Mesothelial cell of epicardium (in vitro differentiated cells): ENCODE measurements around the gene ZNF213. TPM values are rescaled to one million over a fixed set of nuclear protein-coding genes. Genes with fewer than 3 reads are reported as not detected.
A peak's percentile ranks its signal among the peaks of the same experiment; 100 is the strongest.

ENCODE experiments used
- DNase-seq, 2 experiments: peaks; one replicate each; pipeline ENCODE4 v3.0.0; 2021; ENCODE audit warnings: low spot score in 2 of 2; ENCODE audit not compliant: unreplicated experiment in 2 of 2
- H3K27ac Mint-ChIP-seq: 2 replicates; pipeline ENCODE4 v1.8.0; 2021; ENCODE audit warnings: mixed read lengths
- H3K27me3 Mint-ChIP-seq: 2 replicates; pipeline ENCODE4 v1.8.0; 2021; ENCODE audit warnings: low read depth, mixed read lengths
- H3K36me3 Mint-ChIP-seq: 2 replicates; pipeline ENCODE4 v1.8.0; 2021; ENCODE audit warnings: mixed read lengths
- H3K4me1 Mint-ChIP-seq: 2 replicates; pipeline ENCODE4 v1.8.0; 2021; ENCODE audit warnings: mixed read lengths
- H3K4me3 Mint-ChIP-seq: 2 replicates; pipeline ENCODE4 v1.8.0; 2021; ENCODE audit warnings: mild to moderate bottlenecking, moderate library complexity, mixed read lengths
- H3K9me3 Mint-ChIP-seq: 2 replicates; pipeline ENCODE4 v1.8.0; 2021; ENCODE audit warnings: mixed read lengths
- total RNA-seq: library from RNA; stranded (reverse); gene quantifications from 3 replicates; pipeline ENCODE4 v1.2.1, GENCODE V29; 2021
- TF ChIP-seq, protein P1 (sequence below): fragments of 200-600 bp; sonication (generic); IDR thresholded peaks from one replicate; pipeline ENCODE4 v1.5.0; 2021; ENCODE audit warnings: antibody characterized with exemption; ENCODE audit not compliant: unreplicated experiment

The ZNF213 gene
- total RNA-seq, 1 donor from 2014 or later = 13.4 TPM

DNA sequence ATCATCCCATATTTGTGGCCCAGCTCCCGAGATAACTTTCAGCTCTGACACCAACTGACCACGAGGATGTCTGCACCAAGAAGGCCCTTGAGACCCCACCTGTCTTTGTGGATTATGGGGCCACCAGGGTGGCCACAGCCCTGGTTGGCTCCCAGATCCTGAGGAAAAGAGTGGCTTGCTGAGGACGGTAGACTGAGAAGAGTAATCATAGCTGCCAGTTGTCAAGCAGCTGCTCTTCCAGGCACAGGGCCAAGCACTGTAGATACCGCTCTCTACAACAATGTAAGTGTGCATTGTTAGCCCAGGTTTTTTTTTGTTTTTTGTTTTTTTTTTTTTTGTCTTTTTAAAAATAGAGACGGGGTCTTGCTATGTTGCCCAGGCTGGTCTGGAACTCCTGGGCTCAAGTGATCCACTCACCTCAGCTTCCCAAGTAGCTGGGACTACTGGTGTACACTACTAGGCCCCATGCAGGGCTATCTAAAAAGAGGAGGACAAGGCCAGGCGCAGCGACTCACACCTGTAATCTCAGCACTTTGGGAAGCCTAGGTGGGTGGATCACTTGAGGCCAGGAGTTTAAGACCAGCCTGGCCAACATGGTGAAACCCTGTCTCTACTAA lies 12.9 kb upstream of the ZNF213 start:
- Mint-ChIP-seq H3K4me1 (peaks cover 7% of the 10 kb centered on the region), H3K4me3 (no peak overlapping the region), H3K9me3 (no peaks in the 10 kb centered on the region), H3K27ac (no peak overlapping the region), H3K36me3 (peaks cover 6% of the 10 kb centered on the region), H3K27me3 (no peaks in the 10 kb centered on the region)
- DNase-seq = no peak
- TF ChIP-seq, protein P1, sequence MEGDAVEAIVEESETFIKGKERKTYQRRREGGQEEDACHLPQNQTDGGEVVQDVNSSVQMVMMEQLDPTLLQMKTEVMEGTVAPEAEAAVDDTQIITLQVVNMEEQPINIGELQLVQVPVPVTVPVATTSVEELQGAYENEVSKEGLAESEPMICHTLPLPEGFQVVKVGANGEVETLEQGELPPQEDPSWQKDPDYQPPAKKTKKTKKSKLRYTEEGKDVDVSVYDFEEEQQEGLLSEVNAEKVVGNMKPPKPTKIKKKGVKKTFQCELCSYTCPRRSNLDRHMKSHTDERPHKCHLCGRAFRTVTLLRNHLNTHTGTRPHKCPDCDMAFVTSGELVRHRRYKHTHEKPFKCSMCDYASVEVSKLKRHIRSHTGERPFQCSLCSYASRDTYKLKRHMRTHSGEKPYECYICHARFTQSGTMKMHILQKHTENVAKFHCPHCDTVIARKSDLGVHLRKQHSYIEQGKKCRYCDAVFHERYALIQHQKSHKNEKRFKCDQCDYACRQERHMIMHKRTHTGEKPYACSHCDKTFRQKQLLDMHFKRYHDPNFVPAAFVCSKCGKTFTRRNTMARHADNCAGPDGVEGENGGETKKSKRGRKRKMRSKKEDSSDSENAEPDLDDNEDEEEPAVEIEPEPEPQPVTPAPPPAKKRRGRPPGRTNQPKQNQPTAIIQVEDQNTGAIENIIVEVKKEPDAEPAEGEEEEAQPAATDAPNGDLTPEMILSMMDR = no peak

DNA sequence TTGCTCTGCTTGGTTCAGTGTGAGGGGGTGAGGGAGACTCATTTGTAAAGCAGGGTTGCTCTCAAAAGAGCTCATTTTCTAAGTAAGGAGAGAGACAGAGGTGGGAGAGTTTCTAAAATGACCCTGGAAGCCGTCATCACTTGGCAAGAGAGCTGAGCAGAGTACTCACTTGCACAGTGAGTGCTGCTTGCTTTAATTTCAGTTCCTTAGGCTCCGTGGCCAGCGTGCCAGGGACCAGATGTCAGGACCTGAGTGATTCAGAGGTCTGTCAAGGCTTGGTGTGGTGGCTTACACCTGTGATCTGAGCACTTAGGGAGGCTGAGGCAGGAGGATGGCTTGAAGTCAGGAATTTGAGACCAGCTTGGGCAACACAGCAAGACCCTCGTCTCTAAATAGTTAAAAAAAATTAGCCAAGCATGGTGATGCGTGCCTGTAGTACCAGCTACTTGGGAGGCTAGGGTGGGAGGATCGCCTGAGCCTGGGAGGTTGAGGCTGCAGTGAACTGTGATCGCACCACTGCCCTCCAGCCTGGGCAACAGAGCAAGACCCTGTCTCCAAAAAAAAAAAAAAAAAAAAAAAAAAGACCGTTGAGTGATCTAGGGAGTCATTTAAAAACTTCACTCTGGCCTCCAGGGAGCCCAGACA lies 11.8 kb upstream of the ZNF213 start:
- Mint-ChIP-seq H3K4me1 (peaks cover 7% of the 10 kb centered on the region), H3K27ac (no peak overlapping the region), H3K9me3 (no peaks in the 10 kb centered on the region), H3K27me3 (no peaks in the 10 kb centered on the region), H3K36me3 (peaks cover 6% of the 10 kb centered on the region), H3K4me3 (peak overlapping the region; percentile 88)
- no peak for DNase-seq
- TF ChIP-seq, protein P1 = no peak

DNA sequence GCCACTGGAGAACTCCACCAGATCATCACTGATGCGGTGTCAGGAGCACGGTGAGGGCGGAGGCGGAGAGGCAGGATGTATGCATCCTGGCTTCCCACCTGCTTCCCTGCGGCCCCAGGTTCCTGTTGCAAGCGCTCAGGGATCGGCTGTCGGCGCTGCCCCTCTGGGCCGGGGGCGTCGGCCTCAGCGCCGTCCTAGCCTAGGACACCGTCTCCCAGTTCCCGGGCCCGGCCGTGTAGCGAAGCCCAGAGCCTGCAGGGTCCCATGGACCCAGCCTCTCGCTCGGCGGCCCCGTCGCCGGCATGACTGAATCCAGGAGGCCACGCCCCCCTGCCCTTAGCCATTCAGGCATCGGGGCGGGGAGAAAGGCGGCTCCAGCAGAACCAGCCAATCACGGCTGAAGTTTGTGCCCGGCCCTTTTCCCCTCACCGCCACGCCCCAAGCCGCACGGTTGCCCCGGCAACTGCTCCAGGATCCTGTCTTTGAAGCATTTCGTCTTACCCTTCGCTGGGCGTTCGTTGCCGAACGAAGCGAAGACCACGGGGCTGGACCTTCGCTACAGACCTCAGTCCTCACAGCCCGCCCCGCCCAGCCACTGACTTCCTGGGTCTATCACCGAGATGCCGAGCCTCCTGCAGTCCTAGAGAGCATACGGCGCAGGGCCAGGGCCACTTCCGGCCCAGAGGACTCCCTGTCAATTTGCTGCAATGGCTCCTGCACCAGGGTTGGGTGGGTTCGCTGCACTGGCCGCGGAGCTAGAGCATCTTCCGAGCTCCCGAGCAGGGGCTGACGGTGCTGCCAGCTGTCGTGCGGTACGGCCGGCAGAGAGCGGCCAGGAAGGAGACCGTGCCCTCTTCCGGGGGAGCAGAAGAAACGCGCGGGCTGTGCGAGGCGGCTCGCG lies 10.6 kb upstream of the ZNF213 start:
- no peaks in the 10 kb centered on the region for H3K9me3 Mint-ChIP-seq
- TF ChIP-seq, protein P1 = no peak
- H3K4me3 Mint-ChIP-seq = peak overlapping the region; percentile 88
- peak overlapping the region; percentile 93 for H3K27ac Mint-ChIP-seq
- peak; percentile 98 for DNase-seq
- peaks cover 2% of the 10 kb centered on the region for H3K36me3 Mint-ChIP-seq
- H3K4me1 Mint-ChIP-seq = peaks cover 10% of the 10 kb centered on the region
- H3K27me3 Mint-ChIP-seq = no peaks in the 10 kb centered on the region

DNA sequence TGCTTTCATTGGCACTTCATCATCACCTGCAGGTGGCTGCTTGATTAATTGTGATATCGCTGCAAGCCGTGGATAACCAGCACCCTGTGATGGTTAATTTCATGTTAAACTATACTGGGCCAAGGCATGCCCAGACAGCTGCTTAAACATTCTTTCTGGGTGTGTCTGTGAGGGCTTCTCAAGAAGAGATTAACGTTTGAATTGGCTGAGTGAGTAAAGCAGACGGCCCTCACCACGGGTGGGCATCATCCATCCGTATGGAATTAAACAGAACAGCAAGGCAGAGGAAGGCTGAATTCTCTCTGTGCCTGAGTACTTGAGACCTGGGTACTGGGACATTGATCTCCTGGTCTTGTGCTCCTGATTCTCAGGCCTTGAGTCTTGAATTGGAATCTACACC lies 7.1 kb upstream of the ZNF213 start:
- Mint-ChIP-seq H3K9me3 (no peaks in the 10 kb centered on the region), H3K36me3 (peaks cover 9% of the 10 kb centered on the region), H3K4me1 (peaks cover 19% of the 10 kb centered on the region), H3K27ac (no peak overlapping the region), H3K4me3 (no peak overlapping the region), H3K27me3 (no peaks in the 10 kb centered on the region)
- no peak for DNase-seq
- TF ChIP-seq, protein P1 = no peak

DNA sequence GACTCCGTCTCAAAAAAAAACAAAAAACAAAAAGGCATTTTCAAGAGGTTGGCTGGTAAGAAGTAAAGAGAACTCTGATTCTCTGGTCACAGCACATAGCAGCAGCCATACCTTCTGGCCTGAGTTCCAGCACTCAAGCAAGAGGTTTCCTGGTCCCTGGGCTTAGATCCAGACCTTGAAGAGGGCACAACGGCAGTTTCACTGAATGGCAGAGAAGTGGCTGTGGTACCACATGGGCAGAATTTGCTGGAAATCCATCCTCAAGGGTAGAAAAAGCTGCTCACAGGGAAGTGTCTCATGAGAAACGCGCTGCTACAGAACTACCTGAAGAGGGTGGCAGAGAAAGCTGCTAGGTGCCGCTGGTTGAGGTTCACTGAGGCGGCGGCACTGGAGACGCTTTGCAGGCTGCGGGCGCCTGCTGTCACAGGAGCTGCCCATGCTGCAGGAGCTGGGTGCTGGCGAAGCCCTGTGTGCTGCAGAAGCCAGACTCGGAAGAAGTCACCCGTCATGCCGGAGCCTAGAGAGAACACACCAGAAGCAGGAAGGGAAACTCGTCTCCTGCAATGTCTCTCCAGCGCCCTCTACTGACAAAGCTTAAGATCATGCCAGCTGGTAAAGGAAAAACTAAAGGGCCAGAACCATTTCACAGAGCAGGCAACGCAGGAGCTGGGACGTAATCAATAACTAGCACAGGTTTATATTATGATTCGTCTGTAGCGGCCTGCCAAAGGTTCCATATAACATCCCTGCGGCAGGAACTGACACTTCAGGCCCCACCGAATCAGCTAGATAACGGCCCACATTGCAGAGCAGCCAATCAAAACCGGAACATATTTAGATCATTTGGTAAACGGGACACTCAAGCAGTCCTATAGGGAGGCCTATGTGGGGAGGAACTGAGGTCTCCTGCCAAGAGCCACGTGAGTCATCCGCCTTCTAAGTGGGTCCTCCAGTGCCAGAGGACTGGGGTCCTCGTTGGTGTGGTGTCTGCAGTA lies 5.4 kb upstream of the ZNF213 start:
- H3K4me3 Mint-ChIP-seq = peak overlapping the region; percentile 59
- H3K9me3 Mint-ChIP-seq = no peaks in the 10 kb centered on the region
- H3K27me3 Mint-ChIP-seq = no peaks in the 10 kb centered on the region
- peaks cover 9% of the 10 kb centered on the region for H3K36me3 Mint-ChIP-seq
- TF ChIP-seq, protein P1 = peak; percentile 76
- H3K4me1 Mint-ChIP-seq = peaks cover 24% of the 10 kb centered on the region
- H3K27ac Mint-ChIP-seq = peak overlapping the region; percentile 89
- DNase-seq = peak in 1 of 2 experiments; percentile 66
